ENCODE results near the gene HCK.

Gene HCK

GRCh38 chr20:32057656-32058184 lies 5.7 kb downstream of the HCK start:
- H3K27me3 ChIP-seq (ENCODE audit: insufficient read depth, low read length), result peaks cover 9% of the 10 kb centered on the region
- no peaks in the 10 kb centered on the region for H3K36me3 ChIP-seq (ENCODE audit: control insufficient read depth in 1 of 2, insufficient read depth in 2 of 2, low read length in 2 of 2)
- H2BK12ac ChIP-seq (ENCODE audit: low read length), result no peak overlapping the region
- peak overlapping the region; percentile 44 for H3K23ac ChIP-seq (ENCODE audit: low read length)
- no peak overlapping the region for H3K4me3 ChIP-seq (ENCODE audit: low read depth, low read length)
- no peaks in the 10 kb centered on the region for H3K79me1 ChIP-seq (ENCODE audit: low read length)
- H3K4me2 ChIP-seq (ENCODE audit: low read length), result no peak overlapping the region
- no peaks in the 10 kb centered on the region for H3K79me2 ChIP-seq (ENCODE audit: control insufficient read depth, insufficient read depth, low read length, poor library complexity)
- H3K27ac ChIP-seq (ENCODE audit: low read depth, low read length), result no peak overlapping the region
- H2AK5ac ChIP-seq (ENCODE audit: low read length), result no peak overlapping the region
- no peak overlapping the region for H4K8ac ChIP-seq (ENCODE audit: low read depth, low read length)
- no CpG with 5 or more reads among the region's 8 CpGs for WGBS (ENCODE audit: extremely low coverage, insufficient coverage, insufficient read length)
- H3K4me1 ChIP-seq (ENCODE audit: control insufficient read depth in 1 of 2, insufficient read depth in 2 of 2, low read length in 2 of 2), result peaks cover 0 to 1% of the 10 kb centered on the region in 2 experiments
- no peak overlapping the region for H2BK120ac ChIP-seq (ENCODE audit: insufficient read depth, low read length, poor library complexity)
- H2AFZ ChIP-seq (ENCODE audit: insufficient read depth, low read length, poor library complexity), result no peak overlapping the region
- H3K9ac ChIP-seq (ENCODE audit: low read length), result no peak overlapping the region
- no peak overlapping the region for H3K14ac ChIP-seq (ENCODE audit: low read length)
- H4K91ac ChIP-seq (ENCODE audit: low read depth, low read length), result no peak overlapping the region
- no peak overlapping the region for H2BK5ac ChIP-seq (ENCODE audit: low read depth, low read length, poor library complexity)
- H3K4ac ChIP-seq (ENCODE audit: low read depth, low read length), result no peak overlapping the region
- DNase-seq, result no peak
- H3K18ac ChIP-seq (ENCODE audit: low read length), result no peak overlapping the region
- peaks cover 3% of the 10 kb centered on the region for H3K9me3 ChIP-seq (ENCODE audit: insufficient read depth, low read depth, low read length)
- no peak overlapping the region for H4K12ac ChIP-seq (ENCODE audit: low read depth, low read length)

GRCh38 chr20:32059189-32059588 lies 7.1 kb downstream of the HCK start:
- Histone ChIP-seq H3K23ac (ENCODE audit: low read length) (no peak overlapping the region), H3K27me3 (ENCODE audit: insufficient read depth, low read length) (no peaks in the 10 kb centered on the region), H2AFZ (ENCODE audit: insufficient read depth, low read length, poor library complexity) (no peak overlapping the region), H3K4me2 (ENCODE audit: low read length) (no peak overlapping the region), H3K14ac (ENCODE audit: low read length) (no peak overlapping the region), H3K27ac (ENCODE audit: low read depth, low read length) (no peak overlapping the region), H2AK5ac (ENCODE audit: low read length) (no peak overlapping the region), H4K91ac (ENCODE audit: low read depth, low read length) (no peak overlapping the region), H3K9me3 (ENCODE audit: insufficient read depth, low read depth, low read length) (peaks cover 2% of the 10 kb centered on the region), H2BK12ac (ENCODE audit: low read length) (no peak overlapping the region), H2BK120ac (ENCODE audit: insufficient read depth, low read length, poor library complexity) (no peak overlapping the region), H3K4me1 (ENCODE audit: control insufficient read depth in 1 of 2, insufficient read depth in 2 of 2, low read length in 2 of 2) (peaks cover 0 to 2% of the 10 kb centered on the region in 2 experiments), H3K36me3 (ENCODE audit: control insufficient read depth in 1 of 2, insufficient read depth in 2 of 2, low read length in 2 of 2) (no peaks in the 10 kb centered on the region), H3K79me1 (ENCODE audit: low read length) (no peaks in the 10 kb centered on the region), H4K8ac (ENCODE audit: low read depth, low read length) (no peak overlapping the region), H3K18ac (ENCODE audit: low read length) (no peak overlapping the region), H3K4me3 (ENCODE audit: low read depth, low read length) (no peak overlapping the region), H3K4ac (ENCODE audit: low read depth, low read length) (no peak overlapping the region), H4K12ac (ENCODE audit: low read depth, low read length) (no peak overlapping the region), H3K79me2 (ENCODE audit: control insufficient read depth, insufficient read depth, low read length, poor library complexity) (no peaks in the 10 kb centered on the region), H2BK5ac (ENCODE audit: low read depth, low read length, poor library complexity) (no peak overlapping the region), H3K9ac (ENCODE audit: low read length) (no peak overlapping the region)
- DNase-seq, result no peak
- no CpG with 5 or more reads among the region's 1 CpG for WGBS (ENCODE audit: extremely low coverage, insufficient coverage, insufficient read length)

GRCh38 chr20:32062776-32063170 lies 10.7 kb downstream of the HCK start:
- no peaks in the 10 kb centered on the region for H3K36me3 ChIP-seq (ENCODE audit: control insufficient read depth in 1 of 2, insufficient read depth in 2 of 2, low read length in 2 of 2)
- H2BK12ac ChIP-seq (ENCODE audit: low read length), result no peak overlapping the region
- H4K12ac ChIP-seq (ENCODE audit: low read depth, low read length), result no peak overlapping the region
- H3K4me1 ChIP-seq (ENCODE audit: control insufficient read depth in 1 of 2, insufficient read depth in 2 of 2, low read length in 2 of 2), result peaks cover 2% of the 10 kb centered on the region in 2 experiments
- no peak overlapping the region for H3K4me3 ChIP-seq (ENCODE audit: low read depth, low read length)
- H3K23ac ChIP-seq (ENCODE audit: low read length), result no peak overlapping the region
- no peak overlapping the region for H3K4ac ChIP-seq (ENCODE audit: low read depth, low read length)
- no peak overlapping the region for H3K4me2 ChIP-seq (ENCODE audit: low read length)
- H3K18ac ChIP-seq (ENCODE audit: low read length), result no peak overlapping the region
- H2AFZ ChIP-seq (ENCODE audit: insufficient read depth, low read length, poor library complexity), result no peak overlapping the region
- no peak overlapping the region for H3K14ac ChIP-seq (ENCODE audit: low read length)
- no peaks in the 10 kb centered on the region for H3K27me3 ChIP-seq (ENCODE audit: insufficient read depth, low read length)
- H2BK120ac ChIP-seq (ENCODE audit: insufficient read depth, low read length, poor library complexity), result no peak overlapping the region
- H3K9me3 ChIP-seq (ENCODE audit: insufficient read depth, low read depth, low read length), result peaks cover 1% of the 10 kb centered on the region
- peak; percentile 30 to 40 for DNase-seq
- no peaks in the 10 kb centered on the region for H3K79me1 ChIP-seq (ENCODE audit: low read length)
- H4K91ac ChIP-seq (ENCODE audit: low read depth, low read length), result no peak overlapping the region
- no peak overlapping the region for H2AK5ac ChIP-seq (ENCODE audit: low read length)
- no CpG with 5 or more reads among the region's 4 CpGs for WGBS (ENCODE audit: extremely low coverage, insufficient coverage, insufficient read length)
- H4K8ac ChIP-seq (ENCODE audit: low read depth, low read length), result no peak overlapping the region
- no peaks in the 10 kb centered on the region for H3K79me2 ChIP-seq (ENCODE audit: control insufficient read depth, insufficient read depth, low read length, poor library complexity)
- no peak overlapping the region for H3K9ac ChIP-seq (ENCODE audit: low read length)
- H2BK5ac ChIP-seq (ENCODE audit: low read depth, low read length, poor library complexity), result no peak overlapping the region
- no peak overlapping the region for H3K27ac ChIP-seq (ENCODE audit: low read depth, low read length)

- no peak overlapping the region for H3K4me2 ChIP-seq (ENCODE audit: low read length)
- H3K27me3 ChIP-seq (ENCODE audit: insufficient read depth, low read length), result no peaks in the 10 kb centered on the region
- no peak overlapping the region for H3K27ac ChIP-seq (ENCODE audit: low read depth, low read length)
- no peak overlapping the region for H3K18ac ChIP-seq (ENCODE audit: low read length)
- H3K4ac ChIP-seq (ENCODE audit: low read depth, low read length), result no peak overlapping the region
- H3K79me2 ChIP-seq (ENCODE audit: control insufficient read depth, insufficient read depth, low read length, poor library complexity), result no peaks in the 10 kb centered on the region
- H3K23ac ChIP-seq (ENCODE audit: low read length), result no peak overlapping the region
- no peak overlapping the region for H4K8ac ChIP-seq (ENCODE audit: low read depth, low read length)
- no peak overlapping the region for H2BK12ac ChIP-seq (ENCODE audit: low read length)
- no peak overlapping the region for H3K14ac ChIP-seq (ENCODE audit: low read length)
- no peak overlapping the region for H3K4me3 ChIP-seq (ENCODE audit: low read depth, low read length)
- H4K91ac ChIP-seq (ENCODE audit: low read depth, low read length), result no peak overlapping the region
- no peak overlapping the region for H3K9ac ChIP-seq (ENCODE audit: low read length)
- no CpG with 5 or more reads among the region's 4 CpGs for WGBS (ENCODE audit: extremely low coverage, insufficient coverage, insufficient read length)
- H2BK120ac ChIP-seq (ENCODE audit: insufficient read depth, low read length, poor library complexity), result no peak overlapping the region
- peak in 1 of 2 donors; percentile 10 for DNase-seq
- H2AFZ ChIP-seq (ENCODE audit: insufficient read depth, low read length, poor library complexity), result no peak overlapping the region
- no peaks in the 10 kb centered on the region for H3K9me3 ChIP-seq (ENCODE audit: insufficient read depth, low read depth, low read length)
- no peaks in the 10 kb centered on the region for H3K36me3 ChIP-seq (ENCODE audit: control insufficient read depth in 1 of 2, insufficient read depth in 2 of 2, low read length in 2 of 2)
- no peak overlapping the region for H2AK5ac ChIP-seq (ENCODE audit: low read length)
- no peak overlapping the region for H2BK5ac ChIP-seq (ENCODE audit: low read depth, low read length, poor library complexity)
- no peak overlapping the region for H4K12ac ChIP-seq (ENCODE audit: low read depth, low read length)
- H3K4me1 ChIP-seq (ENCODE audit: control insufficient read depth in 1 of 2, insufficient read depth in 2 of 2, low read length in 2 of 2), result peaks cover 2% of the 10 kb centered on the region in 2 experiments
- H3K79me1 ChIP-seq (ENCODE audit: low read length), result no peaks in the 10 kb centered on the region
Observed at GRCh38 chr20:32063695-32064094, 11.7 kb downstream of the HCK start.

All from trophoblast cell (in vitro differentiated cells and primary cell).